Loucy (cell line): ENCODE results near the gene FZD10.

Source experiments
- EZH2phosphoT487 ChIP-seq: fragments of 200-600 bp; IDR thresholded peaks from 2 replicates; pipeline ENCODE4 v1.6.1; 2018; ENCODE audit warnings: antibody characterized with exemption, mild to moderate bottlenecking, moderate library complexity, borderline replicate concordance
- TF ChIP-seq, protein P1 (sequence below): fragments of 200-600 bp; sonication (generic); conservative IDR thresholded peaks from 2 replicates; pipeline ENCODE4 v1.5.1; 2014; ENCODE audit warnings: mild to moderate bottlenecking, antibody characterized with exemption, low read length

DNA sequence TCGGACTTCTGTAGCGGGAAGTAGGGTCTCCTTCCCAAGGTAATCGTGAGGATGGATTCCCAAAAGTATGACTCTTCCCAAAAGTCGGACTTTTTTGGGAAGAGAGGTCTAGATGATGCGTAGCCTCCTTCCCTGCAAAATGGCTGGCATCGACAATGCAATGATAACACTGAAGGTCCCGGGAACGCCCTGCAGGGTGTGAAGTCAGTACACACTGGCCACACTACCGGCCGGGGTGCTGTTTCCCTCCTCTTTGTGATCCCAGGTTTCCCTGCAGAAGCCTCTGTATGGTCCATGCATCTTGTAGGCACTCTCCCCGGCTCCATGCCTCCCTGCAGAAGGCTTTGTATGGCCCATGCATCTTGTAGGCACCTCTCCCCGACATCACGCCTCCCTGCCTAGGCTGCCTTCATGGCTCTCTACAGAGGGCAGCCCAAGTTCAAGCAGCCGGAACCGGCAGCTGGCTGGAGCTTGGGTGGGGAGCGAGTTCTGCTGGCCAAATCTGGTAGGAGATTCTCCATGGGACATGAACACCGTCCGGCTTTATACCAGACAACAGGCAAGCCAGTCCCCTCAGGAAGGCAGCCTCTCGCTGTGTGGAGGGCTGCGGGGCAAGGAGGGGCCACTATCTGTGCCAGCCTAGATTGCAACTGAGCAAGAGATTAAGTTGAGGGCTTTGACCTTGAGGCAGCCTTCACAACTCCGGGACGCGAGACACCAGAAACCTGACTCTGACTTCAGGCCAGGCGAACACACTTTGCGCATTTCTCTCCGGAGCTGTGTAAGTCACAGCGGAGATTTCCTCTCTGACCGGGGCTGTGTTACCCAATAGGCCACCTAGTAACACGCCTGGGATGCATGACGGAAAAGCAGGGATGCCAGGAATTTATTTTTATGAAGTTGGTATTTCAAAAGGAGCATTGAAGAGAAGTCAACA is 23.5 kb downstream of the FZD10 start:
- TF ChIP-seq, protein P1, sequence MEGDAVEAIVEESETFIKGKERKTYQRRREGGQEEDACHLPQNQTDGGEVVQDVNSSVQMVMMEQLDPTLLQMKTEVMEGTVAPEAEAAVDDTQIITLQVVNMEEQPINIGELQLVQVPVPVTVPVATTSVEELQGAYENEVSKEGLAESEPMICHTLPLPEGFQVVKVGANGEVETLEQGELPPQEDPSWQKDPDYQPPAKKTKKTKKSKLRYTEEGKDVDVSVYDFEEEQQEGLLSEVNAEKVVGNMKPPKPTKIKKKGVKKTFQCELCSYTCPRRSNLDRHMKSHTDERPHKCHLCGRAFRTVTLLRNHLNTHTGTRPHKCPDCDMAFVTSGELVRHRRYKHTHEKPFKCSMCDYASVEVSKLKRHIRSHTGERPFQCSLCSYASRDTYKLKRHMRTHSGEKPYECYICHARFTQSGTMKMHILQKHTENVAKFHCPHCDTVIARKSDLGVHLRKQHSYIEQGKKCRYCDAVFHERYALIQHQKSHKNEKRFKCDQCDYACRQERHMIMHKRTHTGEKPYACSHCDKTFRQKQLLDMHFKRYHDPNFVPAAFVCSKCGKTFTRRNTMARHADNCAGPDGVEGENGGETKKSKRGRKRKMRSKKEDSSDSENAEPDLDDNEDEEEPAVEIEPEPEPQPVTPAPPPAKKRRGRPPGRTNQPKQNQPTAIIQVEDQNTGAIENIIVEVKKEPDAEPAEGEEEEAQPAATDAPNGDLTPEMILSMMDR = no peak
- no peak for TF ChIP-seq EZH2phosphoT487
